K562 (cell line): Measurements from ENCODE around the gene ANO9. TPM values are rescaled to one million over a fixed set of nuclear protein-coding genes. Genes with fewer than 3 reads are reported as not detected.

ENCODE experiments used
- ATAC-seq: fragments of 200-7000 bp; cut with Tn5 transposase; 3 replicates; pipeline ENCODE4 v1.9.1; 2020; ENCODE audit warnings: moderate library complexity
- BruUV-seq: library from RNA; stranded (reverse); fragments of 400-500 nt; replicated peaks from 2 replicates; lab custom pipeline; 2021; lab: Mats Ljungman, UMichigan
- CTCF ChIA-PET: fragments of 300-600 bp; formaldehyde crosslinking; extraction: SDS; loops from one replicate; lab custom pipeline; 2021; ENCODE audit warnings: low intra/inter-chr PET ratio; lab: Yijun Ruan, JAX
- POLR2A ChIA-PET: fragments of 300-600, 350-650 bp; sonication (Branson Sonifier 250); formaldehyde crosslinking; extraction: SDS; loops from one replicate; lab custom pipeline; 2021; ENCODE audit warnings: antibody characterized with exemption, inconsistent platforms; lab: Yijun Ruan, JAX
- DNase-seq, 4 experiments: peaks; one replicate each; pipeline versions ENCODE4 v3.0.0 to v3.0.0-alpha.2; 2011 to 2018; ENCODE audit warnings: low spot score in 3 of 4, mixed read lengths in 3 of 4; ENCODE audit errors: extremely low read depth in 1 of 4
- FAIRE-seq: peaks from 2 replicates; lab custom pipeline; 2011; peaks lifted over from hg19 to GRCh38; lab: Jason Lieb, UNC
- H2AFZ ChIP-seq: 2 replicates; pipeline ENCODE4 v1.6.0; 2011; ENCODE audit warnings: low read depth, low read length, control low read depth, inconsistent platforms
- H3K27ac ChIP-seq: fragments of 200-600 bp; 3 replicates; pipeline ENCODE4 v1.8.0; 2011; ENCODE audit warnings: low read depth, mild to moderate bottlenecking, control low read depth, inconsistent platforms, low read length, moderate library complexity, mixed read lengths; ENCODE audit errors: extremely low read depth
- H3K27me3 ChIP-seq, 2 experiments: fragments of 300-600 bp in 1 of 2; 2 replicates in 1 of 2; 3 replicates in 1 of 2; pipeline versions ENCODE4 v1.6.0 to v1.8.0; 2011; ENCODE audit warnings: inconsistent platforms in 2 of 2, low read length in 2 of 2, mild to moderate bottlenecking in 1 of 2, mixed read lengths in 1 of 2, moderate library complexity in 1 of 2; ENCODE audit not compliant: control insufficient read depth in 2 of 2, insufficient read depth in 2 of 2
- H3K36me3 ChIP-seq: fragments of 300-600 bp; 3 replicates; pipeline ENCODE4 v1.8.0; 2011; ENCODE audit warnings: mild to moderate bottlenecking, low read length, inconsistent platforms; ENCODE audit not compliant: control insufficient read depth, insufficient read depth
- H3K4me1 ChIP-seq, 2 experiments: fragments of 200-600 bp in 1 of 2; replicated peaks in 1 of 2; 2 replicates in 1 of 2; 3 replicates in 1 of 2; pipeline versions ENCODE4 v1.5.1 to v1.8.0; 2011; ENCODE audit warnings: inconsistent platforms in 2 of 2, low read length in 2 of 2, mild to moderate bottlenecking in 1 of 2, mixed read lengths in 1 of 2, moderate library complexity in 1 of 2; ENCODE audit not compliant: control insufficient read depth in 2 of 2, insufficient read depth in 2 of 2
- H3K4me2 ChIP-seq: 2 replicates; pipeline ENCODE4 v1.6.1; 2011; ENCODE audit warnings: low read length, control low read depth, inconsistent platforms, mixed read lengths; ENCODE audit not compliant: insufficient read depth
- H3K4me3 ChIP-seq: fragments of 200-600 bp; sonication (generic), shearing (Covaris generic); 2 replicates; pipeline ENCODE4 v1.5.1; 2016; ENCODE audit warnings: control low read depth, inconsistent platforms
- H3K79me2 ChIP-seq: fragments of 200-600 bp; 3 replicates; pipeline ENCODE4 v1.8.0; 2011; ENCODE audit warnings: low read length, inconsistent platforms; ENCODE audit not compliant: control insufficient read depth, insufficient read depth
- H3K9ac ChIP-seq, 2 experiments: 2 replicates each; pipeline versions ENCODE4 v1.6.0 to v1.6.1; 2011; ENCODE audit warnings: low read depth in 2 of 2, low read length in 2 of 2, control low read depth in 1 of 2, inconsistent platforms in 1 of 2, mild to moderate bottlenecking in 1 of 2, mixed read lengths in 1 of 2; ENCODE audit not compliant: insufficient read depth in 1 of 2
- H3K9me1 ChIP-seq: one replicate; pipeline ENCODE4 v1.6.0; 2011; ENCODE audit warnings: inconsistent platforms, mild to moderate bottlenecking, low read length, moderate library complexity; ENCODE audit not compliant: control insufficient read depth, insufficient read depth
- H3K9me3 ChIP-seq: replicated peaks from 2 replicates; pipeline ENCODE4 v1.5.1; 2011; ENCODE audit warnings: low read depth, low read length, inconsistent platforms; ENCODE audit not compliant: control insufficient read depth, insufficient read depth
- H4K20me1 ChIP-seq: replicated peaks from 2 replicates; pipeline ENCODE4 v1.6.1; 2011; ENCODE audit warnings: low read length, inconsistent platforms, mixed read lengths; ENCODE audit not compliant: control insufficient read depth, insufficient read depth
- ARID4B ChIP-seq: sonication (generic); formaldehyde crosslinking; IDR thresholded peaks from 2 replicates; pipeline ENCODE4 v1.8.0; 2022; ENCODE audit warnings: mild to moderate bottlenecking, missing genetic modification reagents
- CREM ChIP-seq: IDR thresholded peaks from 2 replicates; pipeline ENCODE4 v1.6.1; 2014; ENCODE audit warnings: antibody characterized with exemption, low read depth
- ILF3 ChIP-seq: fragments of 450-650 bp; IDR thresholded peaks from 2 replicates; pipeline ENCODE4 v1.6.1; 2018; ENCODE audit warnings: antibody characterized with exemption, mild to moderate bottlenecking, moderate library complexity, borderline replicate concordance
- MAZ ChIP-seq, 2 experiments: fragments of 450-650 bp in 1 of 2; sonication (generic) in 1 of 2; formaldehyde crosslinking; IDR thresholded peaks in 1 of 2; conservative IDR thresholded peaks in 1 of 2; 2 replicates each; pipeline versions ENCODE4 v1.4.0 to v1.5.0; 2020; ENCODE audit warnings: mild to moderate bottlenecking in 1 of 2, missing genetic modification reagents in 1 of 2
- MED1 ChIP-seq: sonication (generic); formaldehyde crosslinking; IDR thresholded peaks from 2 replicates; pipeline ENCODE4 v1.8.1; 2023; ENCODE audit warnings: missing genetic modification reagents, borderline replicate concordance
- MTA1 ChIP-seq: fragments of 450-650 bp; IDR thresholded peaks from 2 replicates; pipeline ENCODE4 v1.6.1; 2017; ENCODE audit warnings: borderline replicate concordance
- SRSF1 ChIP-seq: fragments of 200-400 bp; formaldehyde crosslinking; IDR thresholded peaks from 2 replicates; pipeline ENCODE4 v1.6.1; 2017; ENCODE audit warnings: mild to moderate bottlenecking, low read depth, low read length, moderate library complexity
- TAL1 ChIP-seq: fragments of 450-650 bp; IDR thresholded peaks from 2 replicates; pipeline ENCODE4 v1.6.1; 2016; ENCODE audit warnings: mild to moderate bottlenecking
- YY1 ChIP-seq, 3 experiments: IDR thresholded peaks; 2 replicates each; pipeline ENCODE4 v1.6.1; 2011; ENCODE audit warnings: low read length in 2 of 3, mild to moderate bottlenecking in 2 of 3, moderate library complexity in 2 of 3, borderline replicate concordance in 1 of 3, control low read depth in 1 of 3, low read depth in 1 of 3; ENCODE audit not compliant: insufficient read depth in 3 of 3, insufficient replicate concordance in 2 of 3, control insufficient read depth in 1 of 3, insufficient read length in 1 of 3; ENCODE audit errors: extremely low read depth in 1 of 3
- ZNF232 ChIP-seq: sonication (generic); formaldehyde crosslinking; IDR thresholded peaks from 2 replicates; pipeline ENCODE4 v1.8.0; 2022; ENCODE audit warnings: mild to moderate bottlenecking, missing genetic modification reagents
- ZNF316 ChIP-seq: fragments of 450-650 bp; IDR thresholded peaks from 2 replicates; pipeline ENCODE4 v1.6.1; 2016
- WGBS: fragments of 100-300 bp; shearing (Covaris generic); methylation state at CpG from one replicate; pipeline ENCODE4 v1.1.6; 2016; ENCODE audit warnings: low coverage, mixed read lengths; ENCODE audit not compliant: insufficient coverage; ENCODE audit errors: missing lambda C conversion rate; 5-methylcytosine and 5-hydroxymethylcytosine counted together
- in situ Hi-C: fragments of 300-500 bp; cut with MboI; formaldehyde crosslinking; loops from 4 replicates; pipeline ENCODE4 v1.15.0; 2018; ENCODE audit warnings: inconsistent platforms, mixed read lengths
- intact Hi-C: fragments of 100-400 bp; cut with micrococcal nuclease; formaldehyde crosslinking; loops from 2 replicates; pipeline ENCODE4 v1.14.2; 2022
- polyA plus RNA-seq, 8 experiments: library from polyadenylated mRNA; depleted of rRNA in 4 of 8; stranded (reverse) in 5 of 8; unstranded in 3 of 8; fragments of >200 nt; fragmentation: Nextera tagmentation in 2 of 8; fragmentation: Illumina TruSeq in 1 of 8; extraction: Ambion mirVana in 2 of 8; extraction: Trizol in 1 of 8; gene quantifications; 2 replicates each; pipeline versions ENCODE4 v1.2.1 to v1.2.3, GENCODE V29; 2011 to 2014; ENCODE audit warnings: inconsistent platforms in 1 of 8, missing spikeins in 1 of 8
- total RNA-seq, 7 experiments: library from RNA; depleted of rRNA in 6 of 7; stranded (reverse); fragments of >200 nt in 6 of 7; fragmentation: Illumina TruSeq in 2 of 7; extraction: Trizol in 2 of 7; gene quantifications; 2 replicates each; pipeline versions ENCODE4 v1.2.1 to v1.2.3, GENCODE V29; 2011 to 2021; ENCODE audit warnings: low replicate concordance in 1 of 7
- TF ChIP-seq, protein P1 (sequence below): fragments of 450-650 bp; IDR thresholded peaks from 2 replicates; pipeline ENCODE4 v1.6.1; 2016; ENCODE audit warnings: low read depth, mild to moderate bottlenecking, moderate library complexity
- TF ChIP-seq, protein P2 (sequence below): fragments of 450-650 bp; conservative IDR thresholded peaks from 2 replicates; pipeline ENCODE4 v1.6.1; 2016; ENCODE audit warnings: missing genetic modification characterization, low read depth, mild to moderate bottlenecking, control low read depth, missing compliant biosample characterization

ANO9 gene
- total and polyA plus RNA-seq, 9 of the 15 experiments (the other 6 are each of a cell fraction or from before 2014, with no cell fraction given): 0.20 to 14.5 (median 4.5) TPM

- H3K4me3 ChIP-seq: no peak overlapping the region
- no peaks in the 10 kb centered on the region for H3K27me3 ChIP-seq
- H3K9ac ChIP-seq: peak overlapping the region in 1 of 2 experiments; percentile 67; a peak in 2 of 4 replicates
- BruUV-seq: no TSS peak
- no peaks in the 10 kb centered on the region for H3K36me3 ChIP-seq
- H3K79me2 ChIP-seq: no peaks in the 10 kb centered on the region
- peaks cover 5 to 62% of the 10 kb centered on the region in 2 experiments; a peak in 4 of 5 replicates for H3K4me1 ChIP-seq
- H4K20me1 ChIP-seq: no peaks in the 10 kb centered on the region
- intact Hi-C loops: loop anchor here (5.0 kb wide), 1 partner anchor 78 kb away; no protein-coding TSS in a partner anchor
- no peaks in the 10 kb centered on the region for H3K9me1 ChIP-seq
- peaks cover 4% of the 10 kb centered on the region; the same call in 1 of the 2 replicates for H3K9me3 ChIP-seq
- in situ Hi-C loops: no loop called here
- 68% methylated on average over 22 of the region's 23 CpGs for WGBS
- H2AFZ ChIP-seq: no peak overlapping the region
- no peak overlapping the region for H3K4me2 ChIP-seq
- no peak for ATAC-seq
- CTCF ChIA-PET: interaction anchor here (2.7 kb wide), 1 partner anchor 79 kb away, joined by 25 read pairs; no protein-coding TSS in a partner anchor
- no peak overlapping the region for H3K27ac ChIP-seq
- DNase-seq: no peak
- POLR2A ChIA-PET: interaction anchor here (0.6 to 2.0 kb wide), 6 partner anchors 10 to 152 kb away, joined by 3 to 13 read pairs (median 4); partner anchors contain the start of gene PTDSS2
- no peak for FAIRE-seq
- TF ChIP-seq, protein P1, sequence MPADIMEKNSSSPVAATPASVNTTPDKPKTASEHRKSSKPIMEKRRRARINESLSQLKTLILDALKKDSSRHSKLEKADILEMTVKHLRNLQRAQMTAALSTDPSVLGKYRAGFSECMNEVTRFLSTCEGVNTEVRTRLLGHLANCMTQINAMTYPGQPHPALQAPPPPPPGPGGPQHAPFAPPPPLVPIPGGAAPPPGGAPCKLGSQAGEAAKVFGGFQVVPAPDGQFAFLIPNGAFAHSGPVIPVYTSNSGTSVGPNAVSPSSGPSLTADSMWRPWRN: no peak
- TF ChIP-seq, protein P2, sequence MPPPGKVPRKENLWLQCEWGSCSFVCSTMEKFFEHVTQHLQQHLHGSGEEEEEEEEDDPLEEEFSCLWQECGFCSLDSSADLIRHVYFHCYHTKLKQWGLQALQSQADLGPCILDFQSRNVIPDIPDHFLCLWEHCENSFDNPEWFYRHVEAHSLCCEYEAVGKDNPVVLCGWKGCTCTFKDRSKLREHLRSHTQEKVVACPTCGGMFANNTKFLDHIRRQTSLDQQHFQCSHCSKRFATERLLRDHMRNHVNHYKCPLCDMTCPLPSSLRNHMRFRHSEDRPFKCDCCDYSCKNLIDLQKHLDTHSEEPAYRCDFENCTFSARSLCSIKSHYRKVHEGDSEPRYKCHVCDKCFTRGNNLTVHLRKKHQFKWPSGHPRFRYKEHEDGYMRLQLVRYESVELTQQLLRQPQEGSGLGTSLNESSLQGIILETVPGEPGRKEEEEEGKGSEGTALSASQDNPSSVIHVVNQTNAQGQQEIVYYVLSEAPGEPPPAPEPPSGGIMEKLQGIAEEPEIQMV: no peak
- TF ChIP-seq ZNF232 (CRISPR knock-in tag) (no peak), MED1 (CRISPR knock-in tag) (no peak), YY1 (IDR thresholded peaks at IDR 0.05; ENCODE audit: borderline replicate concordance in 1 of 3, control insufficient read depth in 1 of 3, extremely low read depth in 1 of 3, insufficient read depth in 3 of 3, insufficient read length in 1 of 3, insufficient replicate concordance in 2 of 3, low read depth in 1 of 3, low read length in 2 of 3) (no peak), SRSF1 (no peak), MAZ (CRISPR knock-in tag; conservative IDR thresholded peaks at IDR 0.05 in 1 of 2, IDR thresholded peaks at IDR 0.05 in 1 of 2) (no peak), ARID4B (CRISPR knock-in tag) (no peak), ILF3 (no peak), TAL1 (no peak), CREM (no peak), MTA1 (no peak), ZNF316 (no peak)
Measured at GRCh38 chr11:439315-440064, 2.3 kb downstream of the ANO9 start.
